HG02571 (cell line): ENCODE measurements around the gene CCNQ.

ENCODE experiments used
- ATAC-seq: cut with Tn5 transposase; IDR thresholded peaks from one replicate; pipeline ENCODE4 v1.9.1; 2021; ENCODE audit warnings: mild to moderate bottlenecking, moderate library complexity; ENCODE audit not compliant: unreplicated experiment

Gene CCNQ

DNA sequence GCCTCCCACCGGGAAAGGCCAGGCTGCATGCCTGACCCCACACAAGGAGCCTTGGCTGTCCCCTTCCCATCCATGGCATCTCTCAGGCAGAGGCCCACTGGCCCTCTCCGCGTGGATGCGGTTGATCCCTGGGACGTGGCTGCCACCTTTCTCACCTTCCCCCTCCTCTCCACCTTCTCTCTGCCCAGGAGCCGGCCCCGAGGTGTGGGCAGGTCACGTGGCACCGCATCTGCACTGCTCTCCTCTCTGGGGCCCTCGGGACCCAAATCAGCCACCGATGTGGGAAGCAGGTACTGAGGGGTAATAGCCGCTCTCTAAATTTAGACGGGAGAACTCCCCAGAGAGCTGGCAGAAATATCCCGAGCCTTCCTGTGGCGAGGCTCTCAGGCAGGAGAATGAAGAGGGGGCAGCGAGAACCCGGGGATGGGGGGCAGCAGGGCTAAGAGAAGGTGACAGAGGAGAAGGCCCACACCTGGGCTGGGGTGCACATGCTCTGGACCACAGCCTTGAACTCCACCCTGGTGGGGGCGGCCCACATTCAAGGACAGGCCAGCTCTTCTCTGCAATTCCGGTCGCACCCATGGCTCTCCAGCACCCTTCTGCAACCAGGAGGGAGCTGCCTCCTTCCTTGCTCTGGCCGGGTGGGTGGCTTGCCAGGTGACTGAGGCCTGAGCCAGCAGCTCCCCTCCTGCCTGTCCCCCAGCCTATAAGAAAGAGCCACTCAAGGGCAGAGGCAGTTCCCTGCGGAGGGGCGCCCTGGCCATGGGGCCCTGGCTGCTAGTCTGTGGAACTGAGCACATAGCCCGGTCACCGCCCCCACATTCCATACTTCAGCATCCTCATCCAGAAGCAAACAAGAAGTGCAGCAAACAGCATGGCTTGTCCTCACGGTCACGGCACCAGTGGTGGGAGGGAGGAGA is 38.4 kb upstream of the CCNQ start:
- no peak for ATAC-seq

DNA sequence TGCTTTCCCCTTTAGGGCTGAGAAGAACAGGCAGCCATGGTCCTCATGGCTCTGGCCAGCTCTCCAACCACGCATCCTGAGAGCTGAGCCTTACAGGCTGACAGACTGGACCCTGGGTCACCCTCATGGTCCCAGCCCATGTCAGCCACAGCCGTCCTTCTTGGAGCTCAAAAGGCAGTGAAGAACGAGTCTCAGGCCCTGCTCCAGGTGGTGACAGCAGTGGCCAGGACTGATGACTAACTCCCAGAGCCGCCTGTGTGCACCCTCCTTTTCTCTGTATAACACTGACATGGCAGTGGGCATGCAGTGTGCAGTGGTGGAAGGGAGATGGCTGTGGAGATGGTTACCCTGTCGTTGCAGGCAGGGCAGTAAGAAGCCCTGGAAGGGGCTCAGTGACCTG is 37.8 kb upstream of the CCNQ start:
- no peak for ATAC-seq

DNA sequence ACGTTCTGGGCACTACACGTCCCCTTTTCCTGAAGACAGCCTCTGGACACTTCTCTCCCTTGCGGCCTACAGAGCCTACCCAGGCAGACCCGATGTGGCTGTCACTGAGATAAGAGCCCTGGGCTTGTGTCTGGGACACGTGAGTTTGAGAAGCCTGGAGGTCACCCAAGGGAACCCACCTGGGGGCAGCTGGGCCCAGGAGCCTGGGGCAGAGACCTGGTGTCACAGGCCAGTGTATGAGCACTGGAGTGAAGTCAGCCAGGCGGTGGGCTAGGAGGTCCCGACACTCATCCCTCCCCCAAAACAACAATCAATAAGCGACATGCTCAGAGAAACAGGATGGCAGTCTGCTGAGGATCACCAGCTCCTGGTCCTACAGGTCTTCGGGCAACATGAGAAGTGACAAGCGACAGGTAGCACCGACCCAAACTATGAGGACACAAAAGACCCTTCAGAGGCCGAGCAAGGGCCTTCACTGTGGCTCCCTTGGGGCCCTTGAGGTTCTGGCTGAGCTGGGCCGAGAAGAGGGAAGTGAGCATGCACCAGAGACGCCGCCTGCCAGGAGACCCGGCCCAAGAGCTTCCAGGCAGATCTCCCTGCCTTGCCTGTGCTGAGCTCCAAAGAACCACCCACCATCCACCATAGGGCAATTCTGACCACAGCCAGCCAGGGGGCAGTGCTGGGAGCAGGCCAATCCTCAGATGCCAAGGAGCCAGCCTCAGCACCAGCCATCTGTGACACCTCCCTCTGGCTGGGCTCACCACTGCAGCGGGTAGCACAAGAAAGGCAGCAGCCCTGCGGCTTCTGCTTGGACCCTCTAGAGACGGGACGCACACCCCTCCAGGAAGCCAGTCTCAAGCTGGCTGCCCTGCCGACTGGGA is 37.1 kb upstream of the CCNQ start:
- ATAC-seq = no peak

DNA sequence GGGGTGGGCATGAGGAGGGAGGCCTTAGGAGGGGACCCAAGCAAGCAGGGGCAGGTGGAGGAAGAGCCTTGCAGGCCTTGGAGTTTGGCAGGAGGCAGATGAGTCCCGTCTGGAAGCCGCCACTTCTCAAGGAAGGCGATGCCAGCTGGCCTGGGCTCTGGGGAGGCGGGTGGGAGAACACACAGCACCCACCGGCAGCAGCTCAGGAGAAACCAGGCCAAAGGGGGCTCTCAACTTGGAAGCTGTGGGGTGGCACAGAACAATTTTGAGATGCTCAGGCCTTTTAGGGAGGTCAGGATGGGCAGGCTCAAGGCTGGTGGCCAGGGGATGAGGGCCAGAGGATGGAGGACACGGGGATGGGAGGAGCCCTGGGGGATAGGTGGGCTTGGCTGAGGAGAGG is 36.4 kb upstream of the CCNQ start:
- ATAC-seq = no peak

DNA sequence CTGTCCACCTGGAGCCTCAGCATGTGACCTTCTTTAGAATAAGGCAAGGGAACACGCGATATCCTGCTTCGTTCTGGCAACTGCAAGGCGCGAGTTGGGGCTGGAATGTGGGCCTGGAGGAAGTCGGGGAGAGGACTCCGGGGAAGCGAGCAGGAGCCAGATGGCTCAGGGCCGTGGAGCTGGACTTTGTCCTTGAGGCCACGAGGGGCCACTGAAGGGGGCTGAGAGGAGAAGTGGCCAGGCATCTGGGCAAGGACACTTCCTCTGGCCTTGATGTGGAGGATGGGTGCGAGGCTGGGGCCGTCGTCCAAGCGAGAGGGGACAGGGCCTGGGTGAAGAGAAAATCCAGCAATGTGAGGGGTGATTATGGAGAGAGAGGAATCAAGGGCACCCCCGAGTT is 35.9 kb upstream of the CCNQ start:
- no peak for ATAC-seq

DNA sequence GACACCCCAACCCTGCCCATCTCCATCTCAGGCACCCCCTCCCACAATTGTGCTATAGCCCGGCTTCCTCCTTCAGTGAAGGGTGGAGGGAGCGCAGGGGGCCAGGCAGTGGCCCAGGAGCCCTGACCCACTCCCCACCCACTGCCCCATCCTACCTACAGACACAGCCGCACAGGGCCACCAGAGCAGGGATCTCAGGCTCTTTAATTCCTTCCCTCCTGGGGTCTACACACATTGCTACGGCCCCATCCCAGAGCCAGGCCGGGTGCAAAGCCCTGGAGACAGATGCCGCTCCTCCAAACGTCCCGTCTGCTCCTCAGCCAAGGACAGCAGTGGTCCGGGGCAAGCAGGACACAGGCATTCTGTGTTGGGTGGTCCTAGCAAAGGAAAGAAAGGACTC is 35.3 kb upstream of the CCNQ start:
- ATAC-seq = no peak

DNA sequence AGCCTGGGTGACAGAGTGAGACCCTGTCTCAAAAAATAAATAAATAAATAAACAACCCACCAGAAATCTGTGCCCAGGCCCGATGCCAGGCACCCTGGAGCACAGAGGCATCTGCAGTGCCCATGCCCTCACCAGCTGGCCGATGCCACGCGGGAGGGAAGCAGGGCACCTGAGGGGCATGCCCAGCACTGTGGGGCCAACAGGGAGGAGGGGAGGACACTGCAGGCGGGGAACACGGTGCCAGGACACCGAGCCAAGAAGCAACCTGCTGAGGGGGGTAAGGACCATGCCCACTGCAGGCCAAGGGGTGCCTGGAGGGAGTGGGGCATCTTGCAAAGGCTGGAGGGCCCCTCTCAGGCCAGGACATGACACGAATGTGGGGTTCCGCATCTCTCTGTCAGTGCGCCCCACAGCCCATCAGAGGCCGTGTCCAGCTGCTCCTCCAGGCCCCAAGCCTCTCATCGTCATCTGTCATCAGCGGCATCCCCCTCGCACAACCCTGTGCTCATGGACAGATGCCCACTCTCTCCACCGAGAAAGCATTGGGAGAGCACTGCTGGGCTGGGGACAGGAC is 34.8 kb upstream of the CCNQ start:
- no peak for ATAC-seq

DNA sequence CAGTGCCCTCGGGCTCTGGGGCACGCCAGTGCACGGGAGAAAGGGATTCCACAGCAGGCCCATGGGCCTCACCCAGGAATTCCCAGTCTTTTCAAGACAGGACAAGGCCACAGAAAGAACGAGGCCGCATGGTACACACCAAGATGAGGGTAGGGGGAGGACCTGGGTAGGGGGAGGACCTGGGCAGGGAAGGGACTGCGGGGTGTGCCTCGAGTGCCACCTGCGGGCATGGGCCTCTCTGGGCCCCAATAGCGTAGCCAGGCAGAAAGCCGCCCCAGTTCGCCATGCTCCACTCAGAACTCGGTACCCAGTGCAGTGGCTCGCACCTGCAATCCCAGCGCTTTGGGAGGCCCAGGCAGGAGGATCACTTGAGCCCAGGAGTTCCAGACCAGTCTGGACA is 34.1 kb upstream of the CCNQ start:
- no peak for ATAC-seq

- no peak for ATAC-seq
Measured at GRCh38 chrX:153632595-153632946, 33.6 kb upstream of the CCNQ start.

GRCh38 chrX:153631907-153632594 is 33.1 kb upstream of the CCNQ start:
- ATAC-seq = no peak

- no peak for ATAC-seq
Measured at GRCh38 chrX:153631346-153631745, 32.4 kb upstream of the CCNQ start.

DNA sequence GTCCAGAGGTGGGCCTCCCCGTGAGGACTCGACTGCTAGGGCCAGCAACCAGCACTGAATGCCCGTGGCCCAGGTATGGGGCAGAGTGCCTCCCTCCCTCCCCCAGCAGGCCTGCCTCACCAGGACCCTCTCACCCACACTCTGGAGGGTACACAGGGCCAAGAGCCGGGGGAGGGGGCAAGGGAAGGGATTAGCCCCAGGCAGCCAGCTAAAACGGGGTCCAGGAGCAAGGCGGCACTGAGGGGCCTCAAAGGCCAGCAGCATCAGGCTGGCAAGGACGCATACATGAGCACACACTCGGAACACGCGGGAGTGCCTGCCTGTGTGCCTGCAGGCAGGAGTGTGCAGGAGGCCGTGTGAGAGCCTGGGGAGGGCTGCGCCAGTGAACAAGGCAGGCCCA is 29.7 kb upstream of the CCNQ start:
- ATAC-seq = no peak

- no peak for ATAC-seq
Measured at GRCh38 chrX:153628129-153628528, 29.2 kb upstream of the CCNQ start.

GRCh38 chrX:153627675-153628111 is 28.8 kb upstream of the CCNQ start:
- ATAC-seq = no peak

DNA sequence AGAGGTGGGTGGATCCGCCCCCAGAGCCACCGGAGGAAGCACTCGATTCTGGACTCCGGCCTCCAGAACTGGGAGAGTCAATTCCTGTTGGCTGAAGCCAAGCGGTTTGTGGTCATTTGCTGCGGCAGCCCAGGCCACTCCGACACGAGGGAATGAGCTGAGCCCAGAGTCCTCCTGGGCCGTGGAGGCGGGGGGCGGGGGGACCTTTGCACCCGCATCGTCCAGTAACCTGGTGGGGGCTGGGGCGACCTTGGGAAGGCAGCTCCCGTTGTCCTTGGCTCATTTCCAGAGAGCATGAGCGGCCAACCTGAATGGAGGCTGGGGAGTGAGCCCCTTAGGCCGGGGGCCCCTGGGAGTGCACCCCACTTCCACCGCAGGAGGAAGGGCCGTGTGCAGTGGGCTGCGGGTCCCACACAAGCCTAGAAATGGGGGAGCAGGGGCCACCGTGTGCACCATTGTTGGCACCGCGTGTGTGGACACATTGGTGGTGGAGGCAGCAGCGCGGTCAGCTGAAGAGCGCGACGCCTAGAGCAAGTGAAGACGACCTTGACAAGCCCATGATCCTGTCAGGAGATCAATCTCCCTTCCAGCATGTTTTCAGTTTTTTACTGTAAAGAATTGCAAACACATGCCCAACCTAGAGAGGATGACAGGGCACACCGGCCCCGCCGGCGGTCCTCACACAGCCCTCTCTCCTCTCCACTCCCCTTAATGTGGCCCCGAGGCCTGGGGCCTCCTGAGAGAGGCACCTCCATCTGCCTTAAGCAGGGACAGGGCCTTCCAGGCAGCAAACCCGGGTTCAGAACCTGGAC is 28.1 kb upstream of the CCNQ start:
- no peak for ATAC-seq

DNA sequence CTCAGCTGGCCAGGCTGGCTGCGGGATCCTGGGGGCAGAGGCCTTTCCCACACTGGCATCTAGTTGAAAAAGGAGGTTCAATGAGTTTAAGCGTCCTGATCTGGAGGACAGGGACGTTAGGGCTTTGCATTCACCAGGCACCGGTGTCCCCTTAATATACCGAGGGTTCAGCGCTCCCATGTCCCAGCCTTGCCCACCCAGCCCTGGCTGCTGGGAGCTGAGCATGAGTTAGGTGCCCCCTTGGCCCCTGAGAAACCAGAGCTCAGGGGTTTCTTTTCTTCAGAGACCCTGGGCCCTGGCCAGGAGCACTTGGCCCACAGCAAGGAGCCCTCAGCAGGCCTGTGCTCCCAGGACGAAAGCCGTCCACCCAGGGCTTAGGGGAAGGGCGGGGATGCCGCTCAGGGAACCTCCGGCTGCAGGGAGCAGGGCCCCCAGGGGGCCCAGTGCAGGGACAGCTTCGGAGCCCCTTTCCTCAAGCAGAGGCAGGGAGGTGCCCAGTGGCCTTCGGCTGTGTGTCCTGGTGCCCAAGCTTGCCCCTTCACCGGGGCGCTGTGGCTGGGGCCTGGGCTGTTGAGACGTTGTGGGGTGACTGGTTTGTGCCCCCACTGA is 27.2 kb upstream of the CCNQ start:
- no peak for ATAC-seq

DNA sequence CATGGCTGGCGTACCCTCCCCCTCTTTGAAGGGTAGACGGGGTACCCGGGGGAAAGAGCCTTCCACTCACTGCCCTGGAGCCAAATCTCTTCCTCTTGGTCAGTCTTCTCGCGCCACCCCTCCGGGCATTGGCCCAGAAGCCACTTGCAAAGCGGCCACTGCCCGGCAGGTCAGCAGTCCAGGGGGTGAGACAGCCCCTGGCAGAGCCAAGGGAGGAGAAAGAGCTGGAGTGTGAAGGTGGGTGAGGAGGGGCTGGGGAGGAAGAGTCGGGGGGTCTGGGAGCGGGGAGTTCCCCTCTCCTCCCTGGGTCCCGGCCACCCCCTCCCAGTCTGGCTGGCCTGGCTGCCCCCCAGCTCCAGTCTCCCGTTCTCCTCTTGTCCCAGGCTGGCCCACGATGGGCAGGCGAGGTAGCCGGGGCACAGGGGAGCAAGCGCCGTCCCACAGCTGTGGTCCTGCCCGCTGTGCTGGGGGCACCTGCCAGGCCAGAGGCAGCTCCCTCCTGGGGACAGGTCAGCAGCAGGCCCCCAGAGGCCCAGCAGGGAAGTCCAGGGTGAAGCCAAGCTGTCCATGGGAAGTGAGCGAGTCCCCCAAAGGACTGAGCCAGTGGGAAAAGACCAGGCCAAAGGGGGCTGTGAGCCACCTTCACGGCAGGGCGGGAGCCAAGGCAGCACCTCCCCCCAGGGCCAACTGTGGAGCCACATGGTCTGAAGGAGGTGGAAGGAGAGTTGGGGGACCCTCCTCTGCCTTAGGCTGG is 26.5 kb upstream of the CCNQ start:
- no peak for ATAC-seq

- no peak for ATAC-seq
Measured at GRCh38 chrX:153624196-153625091, 25.5 kb upstream of the CCNQ start.
